SK-N-MC (cell line): ENCODE results near the gene TSR1.

Experiments
- DNase-seq: peaks from one replicate; pipeline ENCODE4 v3.0.0-alpha.2; 2011; ENCODE audit warnings: low read depth, low spot score
- H3K27ac ChIP-seq: fragments of 200-600 bp; sonication (generic); 2 replicates; pipeline ENCODE4 v1.5.1; 2016; ENCODE audit warnings: mixed run types
- H3K36me3 ChIP-seq: fragments of 200-600 bp; sonication (generic); 2 replicates; pipeline ENCODE4 v1.6.1; 2017; ENCODE audit warnings: antibody characterized with exemption, low read length, mixed read lengths; ENCODE audit not compliant: insufficient read depth
- H3K4me3 ChIP-seq: fragments of 200-600 bp; sonication (generic); 2 replicates; pipeline ENCODE4 v1.5.1; 2016
- H3K9ac ChIP-seq: fragments of 200-600 bp; sonication (generic); 2 replicates; pipeline ENCODE4 v1.8.0; 2017; ENCODE audit warnings: mixed run types, mixed read lengths; ENCODE audit not compliant: insufficient read length
- H3K9me3 ChIP-seq: fragments of 200-600 bp; sonication (generic); 2 replicates; pipeline ENCODE4 v1.6.1; 2017; ENCODE audit warnings: low read depth, mild to moderate bottlenecking, antibody characterized with exemption, low read length, moderate library complexity, mixed read lengths
- EZH2 ChIP-seq: fragments of 200-600 bp; sonication (generic); IDR thresholded peaks from one replicate; pipeline ENCODE4 v1.6.1; 2017; ENCODE audit warnings: antibody characterized with exemption
- FOXP2 ChIP-seq: optimal IDR thresholded peaks from 2 replicates; pipeline ENCODE3; 2011; ENCODE audit warnings: mild to moderate bottlenecking, moderate library complexity; ENCODE audit not compliant: insufficient read depth; ENCODE audit errors: extremely low read length, control extremely low read depth
- POLR2AphosphoS5 ChIP-seq: IDR thresholded peaks from 2 replicates; pipeline ENCODE4 v1.6.1; 2012; ENCODE audit warnings: mild to moderate bottlenecking, low read depth, low read length, borderline replicate concordance

The TSR1 gene

DNA sequence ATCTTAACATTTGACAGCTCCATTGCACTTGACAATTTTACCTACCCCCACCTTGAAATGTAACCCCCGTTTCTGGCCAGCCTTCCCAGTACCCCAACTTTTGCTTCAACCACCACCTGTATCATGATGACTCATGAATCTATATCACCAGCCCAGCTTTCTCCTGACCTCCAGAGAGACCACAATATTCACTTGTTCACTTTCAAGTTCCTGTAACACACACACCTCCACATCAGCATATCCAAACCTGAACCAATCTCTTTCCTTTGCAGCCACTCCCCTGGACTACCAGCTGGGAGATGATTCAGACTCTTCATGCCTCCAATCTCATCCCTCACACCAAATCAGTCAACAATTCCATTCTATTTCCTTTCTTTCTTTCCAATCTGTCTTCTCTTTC is 40.7 kb downstream of the TSR1 start:
- Histone ChIP-seq H3K9ac (no peak overlapping the region), H3K9me3 (no peaks in the 10 kb centered on the region), H3K36me3 (peaks cover 68% of the 10 kb centered on the region), H3K4me3 (no peak overlapping the region), H3K27ac (no peak overlapping the region)
- no peak for DNase-seq
- TF ChIP-seq FOXP2 (no peak), POLR2AphosphoS5 (no peak), EZH2 (no peak)

GRCh38 chr17:2292100-2292499 is 44.2 kb downstream of the TSR1 start:
- TF ChIP-seq EZH2: no peak
- TF ChIP-seq FOXP2: no peak
- no peak for TF ChIP-seq POLR2AphosphoS5
- Histone ChIP-seq H3K36me3 (peaks cover 58% of the 10 kb centered on the region), H3K9ac (no peak overlapping the region), H3K9me3 (no peaks in the 10 kb centered on the region), H3K4me3 (no peak overlapping the region), H3K27ac (no peak overlapping the region)
- DNase-seq: no peak

DNA sequence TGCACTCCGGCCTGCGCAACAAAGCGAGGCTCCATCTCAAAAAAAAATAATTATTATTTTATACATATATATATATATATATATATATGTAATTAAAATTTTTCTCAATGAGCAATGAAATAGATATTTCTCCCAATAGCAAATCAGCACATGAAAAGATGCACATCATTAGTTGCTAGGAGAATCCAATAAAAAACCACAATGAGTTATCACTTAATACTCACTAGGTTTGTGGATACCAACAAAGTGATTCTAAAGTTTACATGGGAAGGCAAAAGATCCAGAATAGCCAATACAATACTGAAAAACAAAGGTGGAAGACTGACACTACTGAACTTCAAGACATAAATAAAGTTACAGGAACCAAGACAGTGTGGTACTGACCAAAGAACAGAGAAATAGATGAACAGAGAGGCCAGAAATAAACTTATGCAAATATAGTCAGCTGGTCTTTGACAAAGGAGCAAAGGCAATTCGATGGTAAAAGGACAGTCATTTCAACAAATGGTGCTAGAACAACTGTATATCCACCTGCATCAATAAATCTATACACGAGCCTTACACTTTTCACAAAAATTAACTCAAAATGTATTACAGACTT is 46.3 kb downstream of the TSR1 start:
- DNase-seq: no peak
- TF ChIP-seq EZH2 (no peak), FOXP2 (no peak), POLR2AphosphoS5 (no peak)
- H3K4me3 ChIP-seq: no peak overlapping the region
- H3K9me3 ChIP-seq: no peaks in the 10 kb centered on the region
- peaks cover 51% of the 10 kb centered on the region for H3K36me3 ChIP-seq
- no peak overlapping the region for H3K27ac ChIP-seq
- no peak overlapping the region for H3K9ac ChIP-seq

- Histone ChIP-seq H3K4me3 (no peak overlapping the region), H3K9ac (no peak overlapping the region), H3K9me3 (no peaks in the 10 kb centered on the region), H3K36me3 (peaks cover 46% of the 10 kb centered on the region), H3K27ac (no peak overlapping the region)
- TF ChIP-seq EZH2 (no peak), POLR2AphosphoS5 (no peak), FOXP2 (no peak)
- DNase-seq: no peak
These were observed 53.0 kb downstream of the TSR1 start for GRCh38 chr17:2283302-2283701.

- peaks cover 40% of the 10 kb centered on the region for H3K36me3 ChIP-seq
- DNase-seq: peak; percentile 42
- TF ChIP-seq FOXP2 (no peak), POLR2AphosphoS5 (no peak), EZH2 (no peak)
- no peak overlapping the region for H3K27ac ChIP-seq
- H3K9me3 ChIP-seq: no peaks in the 10 kb centered on the region
- H3K4me3 ChIP-seq: no peak overlapping the region
- no peak overlapping the region for H3K9ac ChIP-seq
These were observed 53.9 kb downstream of the TSR1 start for GRCh38 chr17:2282297-2282873.

DNA sequence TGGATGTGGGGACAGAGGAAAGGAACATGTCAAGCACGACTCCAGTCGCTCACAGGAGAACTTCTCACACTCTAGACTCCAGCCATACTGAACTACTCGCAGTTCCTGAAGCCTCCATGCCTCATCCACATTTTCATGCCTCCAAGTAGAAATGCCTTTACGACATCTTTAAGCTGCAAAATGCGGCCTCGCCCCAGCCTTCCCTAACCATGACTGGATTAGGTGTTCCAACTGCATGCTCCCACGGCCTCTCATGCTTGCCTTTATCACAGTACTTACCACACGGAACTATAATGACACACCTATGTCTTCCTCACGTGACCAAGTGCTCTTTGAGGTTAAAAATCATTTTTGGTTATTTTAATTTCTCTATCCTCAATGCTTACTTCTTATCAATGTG is 56.5 kb downstream of the TSR1 start:
- no peak overlapping the region for H3K4me3 ChIP-seq
- TF ChIP-seq FOXP2 (no peak), EZH2 (no peak), POLR2AphosphoS5 (no peak)
- DNase-seq: no peak
- no peak overlapping the region for H3K27ac ChIP-seq
- H3K9me3 ChIP-seq: no peaks in the 10 kb centered on the region
- H3K9ac ChIP-seq: no peak overlapping the region
- peaks cover 31% of the 10 kb centered on the region for H3K36me3 ChIP-seq

DNA sequence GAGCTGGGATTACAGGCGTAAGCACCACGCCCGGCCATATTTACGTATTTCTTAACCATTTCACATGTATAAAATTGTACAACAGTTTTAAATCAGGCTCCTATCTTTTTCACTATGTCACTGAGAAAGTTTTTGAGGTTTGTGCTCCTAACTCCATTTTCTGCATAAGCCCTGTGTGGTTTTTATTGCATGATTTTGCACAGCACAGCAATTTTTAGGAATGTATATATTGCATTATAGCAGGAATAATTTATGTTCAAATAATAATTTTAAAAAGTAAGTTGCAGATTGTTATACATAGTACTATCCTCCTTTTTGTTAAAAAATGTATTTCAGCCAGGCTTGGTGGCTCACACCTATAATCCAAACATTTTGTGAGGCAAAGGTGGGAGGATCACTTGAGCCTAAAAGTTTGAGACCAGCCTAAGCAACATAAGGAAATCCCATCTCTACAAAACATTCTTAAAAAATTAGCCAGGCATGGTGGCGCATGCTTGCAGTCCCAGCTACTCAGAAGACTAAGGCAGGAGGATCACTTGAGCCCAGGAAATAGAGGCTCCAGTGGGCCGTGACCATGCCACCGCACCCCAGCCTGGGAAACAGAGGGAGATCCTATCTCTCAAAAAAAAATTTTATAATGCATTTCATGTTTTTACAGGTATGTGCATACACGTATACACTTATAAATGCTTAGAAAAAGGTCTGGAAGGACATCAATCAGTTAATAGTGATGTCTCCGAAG is 58.7 kb downstream of the TSR1 start:
- no peak overlapping the region; the same call in 1 of the 2 replicates for H3K4me3 ChIP-seq
- H3K36me3 ChIP-seq: peaks cover 38% of the 10 kb centered on the region

GRCh38 chr17:2275722-2276121 is 60.5 kb downstream of the TSR1 start:
- H3K36me3 ChIP-seq: peaks cover 24% of the 10 kb centered on the region; the same call in 1 of the 2 replicates
- H3K9ac ChIP-seq: no peak overlapping the region
- DNase-seq: no peak
- H3K4me3 ChIP-seq: no peak overlapping the region
- TF ChIP-seq EZH2 (no peak), POLR2AphosphoS5 (no peak), FOXP2 (no peak)
- H3K27ac ChIP-seq: no peak overlapping the region
- no peaks in the 10 kb centered on the region for H3K9me3 ChIP-seq

More for the DNA sequence above, 58.7 kb downstream of the TSR1 start:
- H3K9me3 ChIP-seq: no peaks in the 10 kb centered on the region
- peak overlapping the region; percentile 76 for H3K27ac ChIP-seq
- DNase-seq: no peak
- no peak for TF ChIP-seq EZH2
- TF ChIP-seq FOXP2: no peak
- TF ChIP-seq POLR2AphosphoS5: no peak
- H3K9ac ChIP-seq: peak overlapping the region; percentile 32
